ENCODE measurements around the gene NXF1. TPM values are rescaled to one million over a fixed set of nuclear protein-coding genes. Genes with fewer than 3 reads are reported as not detected.

Gene NXF1
- total and polyA plus RNA-seq, 2 of the 13 experiments (the other 11 are each of a cell fraction or from before 2014, with no cell fraction given), result 30.4 to 30.9 TPM

DNA sequence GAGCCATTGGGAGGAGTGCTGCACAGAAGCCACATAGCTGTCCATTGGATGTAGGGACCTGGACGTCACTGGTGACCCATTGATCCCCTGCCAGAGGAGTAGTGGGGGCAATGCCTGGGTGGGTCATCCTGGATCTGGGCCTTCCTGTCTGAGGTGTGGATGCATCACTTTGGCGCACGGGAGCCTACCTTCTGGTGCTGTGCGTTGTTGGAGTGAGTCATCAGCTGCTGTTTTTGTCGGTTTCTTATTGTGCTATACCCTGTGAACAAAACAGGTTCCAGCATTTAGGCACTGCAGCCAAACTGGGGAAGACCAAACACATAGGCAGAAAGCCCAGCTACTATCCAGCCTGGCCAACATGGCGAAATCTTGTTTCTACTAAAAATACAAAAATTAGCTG is 30.8 kb downstream of the NXF1 start (continued):
- TF ChIP-seq, protein P1, sequence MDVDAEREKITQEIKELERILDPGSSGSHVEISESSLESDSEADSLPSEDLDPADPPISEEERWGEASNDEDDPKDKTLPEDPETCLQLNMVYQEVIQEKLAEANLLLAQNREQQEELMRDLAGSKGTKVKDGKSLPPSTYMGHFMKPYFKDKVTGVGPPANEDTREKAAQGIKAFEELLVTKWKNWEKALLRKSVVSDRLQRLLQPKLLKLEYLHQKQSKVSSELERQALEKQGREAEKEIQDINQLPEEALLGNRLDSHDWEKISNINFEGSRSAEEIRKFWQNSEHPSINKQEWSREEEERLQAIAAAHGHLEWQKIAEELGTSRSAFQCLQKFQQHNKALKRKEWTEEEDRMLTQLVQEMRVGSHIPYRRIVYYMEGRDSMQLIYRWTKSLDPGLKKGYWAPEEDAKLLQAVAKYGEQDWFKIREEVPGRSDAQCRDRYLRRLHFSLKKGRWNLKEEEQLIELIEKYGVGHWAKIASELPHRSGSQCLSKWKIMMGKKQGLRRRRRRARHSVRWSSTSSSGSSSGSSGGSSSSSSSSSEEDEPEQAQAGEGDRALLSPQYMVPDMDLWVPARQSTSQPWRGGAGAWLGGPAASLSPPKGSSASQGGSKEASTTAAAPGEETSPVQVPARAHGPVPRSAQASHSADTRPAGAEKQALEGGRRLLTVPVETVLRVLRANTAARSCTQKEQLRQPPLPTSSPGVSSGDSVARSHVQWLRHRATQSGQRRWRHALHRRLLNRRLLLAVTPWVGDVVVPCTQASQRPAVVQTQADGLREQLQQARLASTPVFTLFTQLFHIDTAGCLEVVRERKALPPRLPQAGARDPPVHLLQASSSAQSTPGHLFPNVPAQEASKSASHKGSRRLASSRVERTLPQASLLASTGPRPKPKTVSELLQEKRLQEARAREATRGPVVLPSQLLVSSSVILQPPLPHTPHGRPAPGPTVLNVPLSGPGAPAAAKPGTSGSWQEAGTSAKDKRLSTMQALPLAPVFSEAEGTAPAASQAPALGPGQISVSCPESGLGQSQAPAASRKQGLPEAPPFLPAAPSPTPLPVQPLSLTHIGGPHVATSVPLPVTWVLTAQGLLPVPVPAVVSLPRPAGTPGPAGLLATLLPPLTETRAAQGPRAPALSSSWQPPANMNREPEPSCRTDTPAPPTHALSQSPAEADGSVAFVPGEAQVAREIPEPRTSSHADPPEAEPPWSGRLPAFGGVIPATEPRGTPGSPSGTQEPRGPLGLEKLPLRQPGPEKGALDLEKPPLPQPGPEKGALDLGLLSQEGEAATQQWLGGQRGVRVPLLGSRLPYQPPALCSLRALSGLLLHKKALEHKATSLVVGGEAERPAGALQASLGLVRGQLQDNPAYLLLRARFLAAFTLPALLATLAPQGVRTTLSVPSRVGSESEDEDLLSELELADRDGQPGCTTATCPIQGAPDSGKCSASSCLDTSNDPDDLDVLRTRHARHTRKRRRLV (CRISPR knock-in tag; IDR thresholded peaks at IDR 0.05), result no peak
- TF ChIP-seq, protein P2, sequence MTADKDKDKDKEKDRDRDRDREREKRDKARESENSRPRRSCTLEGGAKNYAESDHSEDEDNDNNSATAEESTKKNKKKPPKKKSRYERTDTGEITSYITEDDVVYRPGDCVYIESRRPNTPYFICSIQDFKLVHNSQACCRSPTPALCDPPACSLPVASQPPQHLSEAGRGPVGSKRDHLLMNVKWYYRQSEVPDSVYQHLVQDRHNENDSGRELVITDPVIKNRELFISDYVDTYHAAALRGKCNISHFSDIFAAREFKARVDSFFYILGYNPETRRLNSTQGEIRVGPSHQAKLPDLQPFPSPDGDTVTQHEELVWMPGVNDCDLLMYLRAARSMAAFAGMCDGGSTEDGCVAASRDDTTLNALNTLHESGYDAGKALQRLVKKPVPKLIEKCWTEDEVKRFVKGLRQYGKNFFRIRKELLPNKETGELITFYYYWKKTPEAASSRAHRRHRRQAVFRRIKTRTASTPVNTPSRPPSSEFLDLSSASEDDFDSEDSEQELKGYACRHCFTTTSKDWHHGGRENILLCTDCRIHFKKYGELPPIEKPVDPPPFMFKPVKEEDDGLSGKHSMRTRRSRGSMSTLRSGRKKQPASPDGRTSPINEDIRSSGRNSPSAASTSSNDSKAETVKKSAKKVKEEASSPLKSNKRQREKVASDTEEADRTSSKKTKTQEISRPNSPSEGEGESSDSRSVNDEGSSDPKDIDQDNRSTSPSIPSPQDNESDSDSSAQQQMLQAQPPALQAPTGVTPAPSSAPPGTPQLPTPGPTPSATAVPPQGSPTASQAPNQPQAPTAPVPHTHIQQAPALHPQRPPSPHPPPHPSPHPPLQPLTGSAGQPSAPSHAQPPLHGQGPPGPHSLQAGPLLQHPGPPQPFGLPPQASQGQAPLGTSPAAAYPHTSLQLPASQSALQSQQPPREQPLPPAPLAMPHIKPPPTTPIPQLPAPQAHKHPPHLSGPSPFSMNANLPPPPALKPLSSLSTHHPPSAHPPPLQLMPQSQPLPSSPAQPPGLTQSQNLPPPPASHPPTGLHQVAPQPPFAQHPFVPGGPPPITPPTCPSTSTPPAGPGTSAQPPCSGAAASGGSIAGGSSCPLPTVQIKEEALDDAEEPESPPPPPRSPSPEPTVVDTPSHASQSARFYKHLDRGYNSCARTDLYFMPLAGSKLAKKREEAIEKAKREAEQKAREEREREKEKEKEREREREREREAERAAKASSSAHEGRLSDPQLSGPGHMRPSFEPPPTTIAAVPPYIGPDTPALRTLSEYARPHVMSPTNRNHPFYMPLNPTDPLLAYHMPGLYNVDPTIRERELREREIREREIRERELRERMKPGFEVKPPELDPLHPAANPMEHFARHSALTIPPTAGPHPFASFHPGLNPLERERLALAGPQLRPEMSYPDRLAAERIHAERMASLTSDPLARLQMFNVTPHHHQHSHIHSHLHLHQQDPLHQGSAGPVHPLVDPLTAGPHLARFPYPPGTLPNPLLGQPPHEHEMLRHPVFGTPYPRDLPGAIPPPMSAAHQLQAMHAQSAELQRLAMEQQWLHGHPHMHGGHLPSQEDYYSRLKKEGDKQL (CRISPR knock-in tag; IDR thresholded peaks at IDR 0.05; ENCODE audit: low read depth), result no peak
- TF ChIP-seq ZBTB38 (CRISPR knock-in tag; IDR thresholded peaks at IDR 0.05), result no peak
- no peak for TF ChIP-seq ZNF547 (CRISPR knock-in tag; IDR thresholded peaks at IDR 0.05)
- no peak for TF ChIP-seq ZNF83 (CRISPR knock-in tag; IDR thresholded peaks at IDR 0.05; ENCODE audit: borderline replicate concordance)
